ENCODE data around the gene SULT2A1. TPM values are rescaled to one million over a fixed set of nuclear protein-coding genes. Genes with fewer than 3 reads are reported as not detected.

Gene SULT2A1
- total RNA-seq, 1 donor from 2014 or later, result not detected

GRCh38 chr19:47839411-47839810, 46.7 kb downstream of the SULT2A1 start:
- Mint-ChIP-seq H3K9me3 (ENCODE audit: unreplicated experiment) (no peaks in the 10 kb centered on the region), H3K4me3 (ENCODE audit: unreplicated experiment) (no peak overlapping the region), H3K4me1 (ENCODE audit: unreplicated experiment) (peaks cover 21% of the 10 kb centered on the region), H3K36me3 (ENCODE audit: low read depth, unreplicated experiment) (peaks cover 4% of the 10 kb centered on the region), H3K27me3 (ENCODE audit: unreplicated experiment) (peaks cover 3% of the 10 kb centered on the region), H3K27ac (ENCODE audit: unreplicated experiment) (no peak overlapping the region)
- no peak for TF ChIP-seq CTCF (IDR thresholded peaks at IDR 0.05; ENCODE audit: unreplicated experiment)
- DNase-seq (ENCODE audit: low spot score), result no peak

DNA sequence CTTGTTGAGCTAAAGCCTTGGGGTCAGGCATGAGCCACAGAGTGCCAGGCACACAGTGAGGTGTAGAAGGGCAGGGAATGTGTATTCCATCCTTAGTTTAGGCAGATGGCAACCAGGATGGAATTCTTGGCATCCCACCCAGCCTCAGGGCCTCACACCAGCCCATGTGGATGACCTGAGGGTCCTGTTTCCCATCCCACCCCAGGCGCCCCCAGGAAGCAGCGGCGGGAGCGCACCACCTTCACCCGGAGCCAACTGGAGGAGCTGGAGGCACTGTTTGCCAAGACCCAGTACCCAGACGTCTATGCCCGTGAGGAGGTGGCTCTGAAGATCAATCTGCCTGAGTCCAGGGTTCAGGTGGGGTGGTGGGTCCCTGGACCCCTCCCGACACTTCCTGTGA, 50.1 kb downstream of the SULT2A1 start:
- no peak for TF ChIP-seq CTCF (IDR thresholded peaks at IDR 0.05; ENCODE audit: unreplicated experiment)
- Mint-ChIP-seq H3K4me3 (ENCODE audit: unreplicated experiment) (no peak overlapping the region), H3K9me3 (ENCODE audit: unreplicated experiment) (no peaks in the 10 kb centered on the region), H3K27ac (ENCODE audit: unreplicated experiment) (no peak overlapping the region), H3K27me3 (ENCODE audit: unreplicated experiment) (peaks cover 3% of the 10 kb centered on the region), H3K36me3 (ENCODE audit: low read depth, unreplicated experiment) (no peaks in the 10 kb centered on the region), H3K4me1 (ENCODE audit: unreplicated experiment) (no peaks in the 10 kb centered on the region)
- DNase-seq (ENCODE audit: low spot score), result no peak

DNA sequence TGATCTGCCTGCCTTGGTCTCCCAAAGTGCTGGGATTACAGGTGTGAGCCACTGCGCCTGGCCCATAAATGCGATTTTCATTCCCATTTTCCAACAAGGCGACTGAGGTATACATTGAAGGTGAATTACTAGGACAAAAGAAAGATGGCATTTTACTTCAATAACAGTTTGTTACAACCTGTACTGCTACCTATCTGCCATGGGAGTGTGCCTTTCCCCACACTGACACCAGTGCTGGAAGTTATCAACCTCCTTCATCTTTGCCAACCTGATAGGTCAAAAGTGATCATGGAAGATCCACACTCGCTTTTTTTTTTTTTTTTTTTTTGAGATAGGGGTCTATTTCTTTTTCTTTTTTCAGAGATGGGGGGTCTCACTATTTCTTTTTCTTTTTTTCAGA, 53.4 kb downstream of the SULT2A1 start:
- Mint-ChIP-seq H3K4me1 (ENCODE audit: unreplicated experiment) (peaks cover 5% of the 10 kb centered on the region), H3K9me3 (ENCODE audit: unreplicated experiment) (no peaks in the 10 kb centered on the region), H3K27me3 (ENCODE audit: unreplicated experiment) (peaks cover 2% of the 10 kb centered on the region), H3K27ac (ENCODE audit: unreplicated experiment) (no peak overlapping the region), H3K36me3 (ENCODE audit: low read depth, unreplicated experiment) (no peaks in the 10 kb centered on the region), H3K4me3 (ENCODE audit: unreplicated experiment) (no peak overlapping the region)
- TF ChIP-seq CTCF (IDR thresholded peaks at IDR 0.05; ENCODE audit: unreplicated experiment), result no peak
- DNase-seq (ENCODE audit: low spot score), result no peak

DNA sequence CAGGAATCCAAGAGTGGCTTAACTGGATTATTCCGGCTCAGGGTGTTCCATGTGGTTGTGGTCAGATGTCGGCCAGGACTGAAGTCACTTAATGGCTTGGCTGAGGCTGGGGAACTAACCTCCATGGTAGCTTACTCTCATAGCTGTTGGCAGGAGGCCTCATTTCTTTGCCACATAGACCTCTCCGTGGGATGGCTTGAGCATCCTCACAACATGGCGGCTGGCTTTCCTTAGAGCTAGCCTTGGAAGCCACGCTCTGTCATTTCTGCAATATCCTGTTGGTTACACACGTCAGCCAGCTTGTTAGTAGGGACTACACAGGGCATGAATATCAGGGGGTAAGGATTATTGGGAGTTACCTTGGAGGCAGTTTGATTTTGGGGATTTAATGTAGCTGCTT, 59.3 kb downstream of the SULT2A1 start:
- no peaks in the 10 kb centered on the region for H3K36me3 Mint-ChIP-seq (ENCODE audit: low read depth, unreplicated experiment)
- DNase-seq (ENCODE audit: low spot score), result no peak
- no peak overlapping the region for H3K4me3 Mint-ChIP-seq (ENCODE audit: unreplicated experiment)
- no peak overlapping the region for H3K27ac Mint-ChIP-seq (ENCODE audit: unreplicated experiment)
- peaks cover 5% of the 10 kb centered on the region for H3K4me1 Mint-ChIP-seq (ENCODE audit: unreplicated experiment)
- no peak for TF ChIP-seq CTCF (IDR thresholded peaks at IDR 0.05; ENCODE audit: unreplicated experiment)
- H3K27me3 Mint-ChIP-seq (ENCODE audit: unreplicated experiment), result peaks cover 9% of the 10 kb centered on the region
- H3K9me3 Mint-ChIP-seq (ENCODE audit: unreplicated experiment), result no peaks in the 10 kb centered on the region

DNA sequence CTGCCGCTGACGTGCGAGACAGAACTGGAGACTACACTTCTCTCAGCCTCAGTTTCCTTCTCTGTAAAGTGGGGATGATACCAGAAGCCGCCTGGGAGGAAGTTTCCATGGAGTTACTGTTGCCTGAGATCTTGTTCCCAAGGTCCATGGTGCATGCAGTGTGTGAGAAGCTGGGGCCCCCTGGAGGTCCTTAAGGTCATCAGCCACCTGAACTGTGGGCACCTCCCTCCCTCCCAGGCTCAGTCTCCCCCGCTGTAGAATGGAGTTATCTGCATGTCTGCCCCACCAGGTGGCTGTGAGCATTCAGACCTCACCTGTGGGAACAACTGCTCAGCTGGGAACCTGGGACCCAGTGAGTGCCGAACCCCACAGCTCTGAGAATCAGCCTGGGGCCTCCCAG, 61.7 kb downstream of the SULT2A1 start:
- no peak for TF ChIP-seq CTCF (IDR thresholded peaks at IDR 0.05; ENCODE audit: unreplicated experiment)
- Mint-ChIP-seq H3K36me3 (ENCODE audit: low read depth, unreplicated experiment) (no peaks in the 10 kb centered on the region), H3K27me3 (ENCODE audit: unreplicated experiment) (peaks cover 14% of the 10 kb centered on the region), H3K4me3 (ENCODE audit: unreplicated experiment) (no peak overlapping the region), H3K9me3 (ENCODE audit: unreplicated experiment) (no peaks in the 10 kb centered on the region), H3K4me1 (ENCODE audit: unreplicated experiment) (peaks cover 5% of the 10 kb centered on the region), H3K27ac (ENCODE audit: unreplicated experiment) (no peak overlapping the region)
- no peak for DNase-seq (ENCODE audit: low spot score)

Measured in endothelial cell (in vitro differentiated cells).